K562 (cell line): ENCODE measurements around the gene EGLN1. TPM values are rescaled to one million over a fixed set of nuclear protein-coding genes. Genes with fewer than 3 reads are reported as not detected.

Source experiments
- ATF7 ChIP-seq: fragments of 450-650 bp; IDR thresholded peaks from 2 replicates; pipeline ENCODE4 v1.7.1; 2014; ENCODE audit warnings: mild to moderate bottlenecking, moderate library complexity
- CBFA2T3 ChIP-seq: fragments of 450-650 bp; IDR thresholded peaks from 2 replicates; pipeline ENCODE4 v1.6.1; 2017
- FOXK2 ChIP-seq, 2 experiments: fragments of 450-650 bp; IDR thresholded peaks in 1 of 2; conservative IDR thresholded peaks in 1 of 2; 2 replicates each; pipeline ENCODE4 v1.6.1; 2016; ENCODE audit warnings: low read depth in 2 of 2, mild to moderate bottlenecking in 1 of 2
- FUS ChIP-seq: fragments of 200-400 bp; formaldehyde crosslinking; optimal IDR thresholded peaks from 2 replicates; pipeline ENCODE3; 2017; ENCODE audit warnings: low read depth, low read length
- IFI16 ChIP-seq: fragments of 250-450 bp; sonication (Bioruptor Pico); IDR thresholded peaks from 2 replicates; pipeline ENCODE4 v2.1.2; 2022; ENCODE audit warnings: mild to moderate bottlenecking, inconsistent platforms
- MAFF ChIP-seq: IDR thresholded peaks from 2 replicates; pipeline ENCODE4 v1.6.1; 2012; ENCODE audit warnings: low read length, improper control_type of control experiment
- MTA1 ChIP-seq: fragments of 450-650 bp; IDR thresholded peaks from 2 replicates; pipeline ENCODE4 v1.6.1; 2017; ENCODE audit warnings: borderline replicate concordance
- NFE2L1 ChIP-seq: fragments of 450-650 bp; IDR thresholded peaks from 2 replicates; pipeline ENCODE4 v1.6.1; 2016; ENCODE audit warnings: missing genetic modification characterization, low read depth, mild to moderate bottlenecking, missing compliant biosample characterization, moderate library complexity, borderline replicate concordance
- YY1 ChIP-seq, 3 experiments: IDR thresholded peaks; 2 replicates each; pipeline ENCODE4 v1.6.1; 2011; ENCODE audit warnings: low read length in 2 of 3, mild to moderate bottlenecking in 2 of 3, moderate library complexity in 2 of 3, borderline replicate concordance in 1 of 3, control low read depth in 1 of 3, low read depth in 1 of 3; ENCODE audit not compliant: insufficient read depth in 3 of 3, insufficient replicate concordance in 2 of 3, control insufficient read depth in 1 of 3, insufficient read length in 1 of 3; ENCODE audit errors: extremely low read depth in 1 of 3
- ZNF174 ChIP-seq: fragments of 250-450 bp; sonication (Bioruptor Pico); IDR thresholded peaks from 2 replicates; pipeline ENCODE4 v1.4.0; 2020; ENCODE audit warnings: mild to moderate bottlenecking
- ZNF695 ChIP-seq: fragments of 450-650 bp; formaldehyde crosslinking; IDR thresholded peaks from 2 replicates; pipeline ENCODE4 v1.4.0; 2020; ENCODE audit warnings: mild to moderate bottlenecking, moderate library complexity
- ZNF780A ChIP-seq: fragments of 250-450 bp; sonication (Bioruptor Pico); IDR thresholded peaks from 2 replicates; pipeline ENCODE4 v1.5.0; 2021; ENCODE audit warnings: mild to moderate bottlenecking
- polyA plus RNA-seq, 8 experiments: library from polyadenylated mRNA; depleted of rRNA in 4 of 8; stranded (reverse) in 5 of 8; unstranded in 3 of 8; fragments of >200 nt; fragmentation: Nextera tagmentation in 2 of 8; fragmentation: Illumina TruSeq in 1 of 8; extraction: Ambion mirVana in 2 of 8; extraction: Trizol in 1 of 8; gene quantifications; 2 replicates each; pipeline versions ENCODE4 v1.2.1 to v1.2.3, GENCODE V29; 2011 to 2014; ENCODE audit warnings: inconsistent platforms in 1 of 8, missing spikeins in 1 of 8
- total RNA-seq, 7 experiments: library from RNA; depleted of rRNA in 6 of 7; stranded (reverse); fragments of >200 nt in 6 of 7; fragmentation: Illumina TruSeq in 2 of 7; extraction: Trizol in 2 of 7; gene quantifications; 2 replicates each; pipeline versions ENCODE4 v1.2.1 to v1.2.3, GENCODE V29; 2011 to 2021; ENCODE audit warnings: low replicate concordance in 1 of 7
- TF ChIP-seq, protein P1 (sequence below), 2 experiments: fragments of 150-350 bp in 1 of 2; IDR thresholded peaks; 2 replicates each; pipeline ENCODE4 v1.6.1; 2012 to 2016; ENCODE audit warnings: low read depth in 2 of 2, low read length in 2 of 2, mild to moderate bottlenecking in 1 of 2, moderate library complexity in 1 of 2
- TF ChIP-seq, protein P2 (sequence below), 2 experiments: fragments of 450-650 bp in 1 of 2; IDR thresholded peaks; 2 replicates each; pipeline ENCODE4 v1.6.1; 2011 to 2017; ENCODE audit warnings: low read depth in 2 of 2, antibody characterized with exemption in 1 of 2, borderline replicate concordance in 1 of 2, low read length in 1 of 2, mild to moderate bottlenecking in 1 of 2, mixed read lengths in 1 of 2; ENCODE audit not compliant: control insufficient read depth in 1 of 2
- TF ChIP-seq, protein P3 (sequence below), 2 experiments: fragments of 250-450 bp in 1 of 2; fragments of 450-650 bp in 1 of 2; sonication (Bioruptor Pico) in 1 of 2; IDR thresholded peaks; 2 replicates each; pipeline versions ENCODE4 v1.6.1 to v1.8.0; 2016 to 2021; ENCODE audit warnings: mild to moderate bottlenecking in 2 of 2, moderate library complexity in 2 of 2, missing compliant biosample characterization in 1 of 2, missing genetic modification characterization in 1 of 2
- TF ChIP-seq, protein P4 (sequence below), 3 experiments: fragments of 200-800 bp in 1 of 3; sonication (Bioruptor generic) in 1 of 3; sonication (generic) in 1 of 3; formaldehyde crosslinking in 1 of 3; IDR thresholded peaks; 2 replicates each; pipeline versions ENCODE4 v1.6.1 to v1.8.0; 2016 to 2022; ENCODE audit warnings: mild to moderate bottlenecking in 2 of 3, missing compliant biosample characterization in 2 of 3, missing genetic modification characterization in 2 of 3, missing genetic modification reagents in 1 of 3

EGLN1 gene
- total and polyA plus RNA-seq, 9 of the 15 experiments (the other 6 are each of a cell fraction or from before 2014, with no cell fraction given), result 5.2 to 54.3 (median 24.6) TPM

DNA sequence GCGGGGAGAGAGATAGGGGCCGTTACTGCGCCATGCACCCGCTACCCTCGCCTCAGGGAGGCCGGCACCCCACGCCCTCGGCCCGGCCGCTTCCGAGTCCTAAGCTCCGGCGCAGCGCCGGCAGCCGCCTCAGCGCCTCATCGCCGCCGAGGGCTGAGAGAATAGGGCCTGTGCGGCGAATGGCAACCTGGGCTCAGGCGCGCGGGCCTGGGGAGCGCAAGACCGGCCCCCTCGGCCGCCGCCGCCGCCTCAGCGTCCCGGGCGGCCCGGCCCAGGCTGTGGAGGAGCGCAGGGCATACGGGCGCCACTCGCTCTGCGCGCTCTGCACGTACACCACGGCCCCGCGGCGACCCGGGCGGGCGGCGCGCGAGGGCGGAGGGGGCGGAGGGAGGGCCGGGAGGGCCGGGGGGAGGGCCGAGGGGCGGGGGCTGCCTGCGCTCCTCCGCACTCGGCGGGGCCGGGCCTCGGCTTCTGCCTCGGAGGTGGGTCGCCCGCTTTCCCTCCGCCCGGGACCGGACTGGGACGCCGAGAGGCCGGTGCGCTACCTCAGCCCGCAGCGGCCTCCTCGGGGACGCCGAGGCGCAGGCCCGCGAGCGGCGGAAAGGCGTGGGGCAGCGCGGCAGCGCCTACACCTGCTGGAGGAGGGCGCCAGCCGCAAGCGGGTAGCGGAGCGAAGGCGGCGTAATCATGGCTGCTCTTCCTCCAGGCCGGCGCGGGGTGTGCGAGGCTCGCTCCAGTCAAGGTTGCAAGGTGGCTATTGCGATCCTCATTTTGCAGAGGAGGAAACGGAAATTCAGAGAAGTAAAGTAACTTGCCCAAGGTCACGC is at the start of gene EGLN1 (continued):
- TF ChIP-seq, protein P1, sequence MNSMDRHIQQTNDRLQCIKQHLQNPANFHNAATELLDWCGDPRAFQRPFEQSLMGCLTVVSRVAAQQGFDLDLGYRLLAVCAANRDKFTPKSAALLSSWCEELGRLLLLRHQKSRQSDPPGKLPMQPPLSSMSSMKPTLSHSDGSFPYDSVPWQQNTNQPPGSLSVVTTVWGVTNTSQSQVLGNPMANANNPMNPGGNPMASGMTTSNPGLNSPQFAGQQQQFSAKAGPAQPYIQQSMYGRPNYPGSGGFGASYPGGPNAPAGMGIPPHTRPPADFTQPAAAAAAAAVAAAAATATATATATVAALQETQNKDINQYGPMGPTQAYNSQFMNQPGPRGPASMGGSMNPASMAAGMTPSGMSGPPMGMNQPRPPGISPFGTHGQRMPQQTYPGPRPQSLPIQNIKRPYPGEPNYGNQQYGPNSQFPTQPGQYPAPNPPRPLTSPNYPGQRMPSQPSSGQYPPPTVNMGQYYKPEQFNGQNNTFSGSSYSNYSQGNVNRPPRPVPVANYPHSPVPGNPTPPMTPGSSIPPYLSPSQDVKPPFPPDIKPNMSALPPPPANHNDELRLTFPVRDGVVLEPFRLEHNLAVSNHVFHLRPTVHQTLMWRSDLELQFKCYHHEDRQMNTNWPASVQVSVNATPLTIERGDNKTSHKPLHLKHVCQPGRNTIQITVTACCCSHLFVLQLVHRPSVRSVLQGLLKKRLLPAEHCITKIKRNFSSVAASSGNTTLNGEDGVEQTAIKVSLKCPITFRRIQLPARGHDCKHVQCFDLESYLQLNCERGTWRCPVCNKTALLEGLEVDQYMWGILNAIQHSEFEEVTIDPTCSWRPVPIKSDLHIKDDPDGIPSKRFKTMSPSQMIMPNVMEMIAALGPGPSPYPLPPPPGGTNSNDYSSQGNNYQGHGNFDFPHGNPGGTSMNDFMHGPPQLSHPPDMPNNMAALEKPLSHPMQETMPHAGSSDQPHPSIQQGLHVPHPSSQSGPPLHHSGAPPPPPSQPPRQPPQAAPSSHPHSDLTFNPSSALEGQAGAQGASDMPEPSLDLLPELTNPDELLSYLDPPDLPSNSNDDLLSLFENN (IDR thresholded peaks at IDR 0.05; ENCODE audit: low read depth in 2 of 2, low read length in 2 of 2), result no peak
- TF ChIP-seq ZNF174 (CRISPR knock-in tag), result no peak
- peak; percentile 35 for TF ChIP-seq FUS
- TF ChIP-seq YY1 (IDR thresholded peaks at IDR 0.05; ENCODE audit: borderline replicate concordance in 1 of 3, control insufficient read depth in 1 of 3, extremely low read depth in 1 of 3, insufficient read depth in 3 of 3, insufficient read length in 1 of 3, insufficient replicate concordance in 2 of 3, low read depth in 1 of 3, low read length in 2 of 3), result peak; percentile 65 to 96 (median 90)
- no peak for TF ChIP-seq ZNF780A (CRISPR knock-in tag)
- no peak for TF ChIP-seq NFE2L1 (tag)
- TF ChIP-seq, protein P2, sequence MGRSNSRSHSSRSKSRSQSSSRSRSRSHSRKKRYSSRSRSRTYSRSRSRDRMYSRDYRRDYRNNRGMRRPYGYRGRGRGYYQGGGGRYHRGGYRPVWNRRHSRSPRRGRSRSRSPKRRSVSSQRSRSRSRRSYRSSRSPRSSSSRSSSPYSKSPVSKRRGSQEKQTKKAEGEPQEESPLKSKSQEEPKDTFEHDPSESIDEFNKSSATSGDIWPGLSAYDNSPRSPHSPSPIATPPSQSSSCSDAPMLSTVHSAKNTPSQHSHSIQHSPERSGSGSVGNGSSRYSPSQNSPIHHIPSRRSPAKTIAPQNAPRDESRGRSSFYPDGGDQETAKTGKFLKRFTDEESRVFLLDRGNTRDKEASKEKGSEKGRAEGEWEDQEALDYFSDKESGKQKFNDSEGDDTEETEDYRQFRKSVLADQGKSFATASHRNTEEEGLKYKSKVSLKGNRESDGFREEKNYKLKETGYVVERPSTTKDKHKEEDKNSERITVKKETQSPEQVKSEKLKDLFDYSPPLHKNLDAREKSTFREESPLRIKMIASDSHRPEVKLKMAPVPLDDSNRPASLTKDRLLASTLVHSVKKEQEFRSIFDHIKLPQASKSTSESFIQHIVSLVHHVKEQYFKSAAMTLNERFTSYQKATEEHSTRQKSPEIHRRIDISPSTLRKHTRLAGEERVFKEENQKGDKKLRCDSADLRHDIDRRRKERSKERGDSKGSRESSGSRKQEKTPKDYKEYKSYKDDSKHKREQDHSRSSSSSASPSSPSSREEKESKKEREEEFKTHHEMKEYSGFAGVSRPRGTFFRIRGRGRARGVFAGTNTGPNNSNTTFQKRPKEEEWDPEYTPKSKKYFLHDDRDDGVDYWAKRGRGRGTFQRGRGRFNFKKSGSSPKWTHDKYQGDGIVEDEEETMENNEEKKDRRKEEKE (IDR thresholded peaks at IDR 0.05; ENCODE audit: borderline replicate concordance in 1 of 2, control insufficient read depth in 1 of 2, low read depth in 2 of 2, low read length in 1 of 2), result no peak
- TF ChIP-seq IFI16, result no peak
- no peak for TF ChIP-seq ZNF695 (CRISPR knock-in tag)
- 0 out of 2 replicates have a peak, but pooled peaks have one; percentile 12 for TF ChIP-seq CBFA2T3
- TF ChIP-seq, protein P3, sequence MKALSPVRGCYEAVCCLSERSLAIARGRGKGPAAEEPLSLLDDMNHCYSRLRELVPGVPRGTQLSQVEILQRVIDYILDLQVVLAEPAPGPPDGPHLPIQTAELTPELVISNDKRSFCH (CRISPR knock-in tag; IDR thresholded peaks at IDR 0.05), result no peak
- TF ChIP-seq, protein P3 (tag; IDR thresholded peaks at IDR 0.05), result peak; percentile 36; the same call in 1 of the 2 replicates
- TF ChIP-seq MAFF, result no peak
- TF ChIP-seq MTA1, result peak; percentile 32; the same call in 1 of the 2 replicates
- 0 out of 4 replicates have a peak, but pooled peaks of 1 of the 2 experiments have one; percentile 9 for TF ChIP-seq FOXK2 (conservative IDR thresholded peaks at IDR 0.05 in 1 of 2, IDR thresholded peaks at IDR 0.05 in 1 of 2; ENCODE audit: low read depth in 2 of 2)
- TF ChIP-seq, protein P4, sequence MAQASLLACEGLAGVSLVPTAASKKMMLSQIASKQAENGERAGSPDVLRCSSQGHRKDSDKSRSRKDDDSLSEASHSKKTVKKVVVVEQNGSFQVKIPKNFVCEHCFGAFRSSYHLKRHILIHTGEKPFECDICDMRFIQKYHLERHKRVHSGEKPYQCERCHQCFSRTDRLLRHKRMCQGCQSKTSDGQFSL (CRISPR knock-in tag; IDR thresholded peaks at IDR 0.05), result no peak
- TF ChIP-seq, protein P4 (tag; IDR thresholded peaks at IDR 0.05), result no peak
- TF ChIP-seq ATF7, result peak; percentile 59
